Erythroblast (primary cell): ENCODE measurements around the gene ITGA4.

ENCODE experiments used
- GATA1 ChIP-seq: IDR thresholded peaks from 2 replicates; pipeline ENCODE4 v1.6.1; 2011; ENCODE audit warnings: low read depth, mild to moderate bottlenecking, control low read depth, low read length, moderate library complexity
- POLR2A ChIP-seq: IDR thresholded peaks from 2 replicates; pipeline ENCODE4 v1.6.1; 2011; ENCODE audit warnings: mild to moderate bottlenecking, low read length

GRCh38 chr2:181421131-181421458 lies 36.1 kb upstream of the ITGA4 start:
- TF ChIP-seq POLR2A (no peak), GATA1 (no peak)
